Naive B cell (primary cell): ENCODE measurements around the gene UBE2E2. TPM values are rescaled to one million over a fixed set of nuclear protein-coding genes. Genes with fewer than 3 reads are reported as not detected.
A peak's percentile ranks its signal among the peaks of the same experiment; 100 is the strongest.

Source experiments
- ATAC-seq, 2 donors: fragments of 150-1000 bp; cut with Tn5 transposase; 2 replicates each; pipeline ENCODE4 v1.10.0; 2021; ENCODE audit warnings: low read depth in 2 of 2, mild to moderate bottlenecking in 2 of 2, moderate library complexity in 2 of 2
- DNase-seq: peaks from one replicate; pipeline ENCODE4 v3.0.0; 2022
- H3K27ac Mint-ChIP-seq, 6 donors: one replicate each; pipeline ENCODE4 v1.8.0; 2020 to 2022; ENCODE audit warnings: mild to moderate bottlenecking in 6 of 6, mixed read lengths in 6 of 6, moderate library complexity in 5 of 6, inconsistent platforms in 2 of 6
- H3K27me3 Mint-ChIP-seq, 3 donors: one replicate each; pipeline ENCODE4 v1.8.0; 2021 to 2022; ENCODE audit warnings: mixed read lengths in 3 of 3, mild to moderate bottlenecking in 1 of 3
- H3K36me3 Mint-ChIP-seq, 2 donors: one replicate each; pipeline ENCODE4 v1.8.0; 2020 to 2022; ENCODE audit warnings: mixed read lengths in 2 of 2, inconsistent platforms in 1 of 2, mild to moderate bottlenecking in 1 of 2
- H3K4me1 Mint-ChIP-seq, 3 donors: one replicate each; pipeline ENCODE4 v1.8.0; 2020 to 2022; ENCODE audit warnings: mixed read lengths in 3 of 3, inconsistent platforms in 1 of 3, mild to moderate bottlenecking in 1 of 3, moderate library complexity in 1 of 3
- H3K4me3 Mint-ChIP-seq, 8 donors: one replicate each; pipeline ENCODE4 v1.8.0; 2020 to 2022; ENCODE audit warnings: mild to moderate bottlenecking in 8 of 8, mixed read lengths in 8 of 8, moderate library complexity in 8 of 8, inconsistent platforms in 2 of 8
- H3K9me3 Mint-ChIP-seq, 7 donors: one replicate each; pipeline ENCODE4 v1.8.0; 2020 to 2022; ENCODE audit warnings: mixed read lengths in 7 of 7, mild to moderate bottlenecking in 5 of 7, inconsistent platforms in 2 of 7, moderate library complexity in 1 of 7
- polyA plus RNA-seq, 6 donors: library from polyadenylated mRNA; unstranded; fragments of 300-500 nt; fragmentation: Illumina TruSeq; gene quantifications; one replicate each; pipeline ENCODE4 v1.2.3, GENCODE V29; 2021; ENCODE audit warnings: low read depth in 6 of 6

Gene UBE2E2
- polyA plus RNA-seq, 6 donors from 2014 or later, result 101 to 162 (median 121) TPM

DNA sequence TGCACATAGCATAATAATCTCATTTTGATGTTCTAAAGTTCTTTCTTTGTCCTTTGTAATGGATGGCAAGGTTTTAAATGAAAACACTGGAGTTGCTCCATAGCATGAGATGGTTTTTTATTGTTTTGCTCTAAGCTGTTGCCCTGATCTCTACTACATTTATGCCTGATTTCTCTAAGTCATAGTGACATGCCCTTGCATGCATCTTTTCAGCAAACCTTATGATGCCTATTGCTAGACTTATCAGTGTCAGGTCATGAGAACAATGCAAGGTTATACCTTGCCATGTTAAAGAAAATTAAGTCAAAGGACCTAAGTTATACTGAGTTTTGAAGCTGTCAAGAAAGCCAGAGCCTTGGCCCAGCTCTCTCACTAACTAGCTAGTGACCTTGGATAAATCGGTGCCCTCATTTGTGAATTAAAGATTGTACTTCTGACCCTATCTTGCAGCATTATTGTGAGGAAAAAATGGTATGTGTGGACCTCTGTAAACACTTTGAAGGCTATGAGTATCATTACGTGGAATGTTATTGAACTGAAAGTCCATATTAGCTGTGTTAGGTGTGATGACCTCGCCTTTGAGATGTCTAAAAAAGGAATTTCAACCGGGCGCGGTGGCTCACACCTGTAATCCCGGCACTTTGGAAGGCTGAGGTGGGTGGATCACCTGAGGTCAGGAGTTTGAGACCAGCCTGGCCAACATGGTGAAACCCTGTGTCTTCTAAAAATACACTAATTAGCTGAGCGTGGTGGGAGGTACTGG, 346.2 kb downstream of the UBE2E2 start:
- ATAC-seq (no peak), DNase-seq (no peak)
- Mint-ChIP-seq H3K9me3 (no peaks in the 10 kb centered on the region), H3K36me3 (no peaks in the 10 kb centered on the region), H3K27ac (peak overlapping the region in 3 of 6 donors; percentile 6 to 37 (median 8)), H3K4me1 (peaks cover 19 to 37% (median 24%) of the 10 kb centered on the region in 3 donors), H3K27me3 (no peaks in the 10 kb centered on the region), H3K4me3 (no peak overlapping the region)

DNA sequence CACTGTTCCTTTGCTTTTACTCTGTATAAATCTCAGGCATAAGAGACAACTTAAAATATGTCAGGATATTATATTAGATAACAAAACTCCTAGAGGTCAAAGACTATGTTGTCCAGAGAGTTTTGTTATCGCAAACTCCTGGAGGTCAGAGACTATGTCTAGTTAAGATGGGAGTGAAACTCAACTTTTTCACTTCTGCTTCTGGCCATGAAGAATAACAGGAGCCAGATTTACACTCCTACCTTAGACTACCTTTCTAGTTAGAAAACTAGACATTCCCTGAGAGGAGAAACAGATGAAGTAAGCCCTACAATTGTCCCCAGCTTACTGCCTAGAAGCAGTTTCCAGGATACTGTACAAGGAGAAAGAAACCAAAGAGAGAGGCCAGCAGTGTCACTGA, 347.3 kb downstream of the UBE2E2 start:
- peaks cover 19 to 34% (median 23%) of the 10 kb centered on the region in 3 donors for H3K4me1 Mint-ChIP-seq
- peak in 1 of 2 donors; percentile 32 for ATAC-seq
- no peaks in the 10 kb centered on the region for H3K27me3 Mint-ChIP-seq
- H3K9me3 Mint-ChIP-seq, result no peaks in the 10 kb centered on the region
- peaks cover 0 to 4% of the 10 kb centered on the region in 2 donors for H3K36me3 Mint-ChIP-seq
- DNase-seq, result no peak
- H3K4me3 Mint-ChIP-seq, result no peak overlapping the region
- peak overlapping the region in 2 of 6 donors; percentile 1 to 2 for H3K27ac Mint-ChIP-seq

DNA sequence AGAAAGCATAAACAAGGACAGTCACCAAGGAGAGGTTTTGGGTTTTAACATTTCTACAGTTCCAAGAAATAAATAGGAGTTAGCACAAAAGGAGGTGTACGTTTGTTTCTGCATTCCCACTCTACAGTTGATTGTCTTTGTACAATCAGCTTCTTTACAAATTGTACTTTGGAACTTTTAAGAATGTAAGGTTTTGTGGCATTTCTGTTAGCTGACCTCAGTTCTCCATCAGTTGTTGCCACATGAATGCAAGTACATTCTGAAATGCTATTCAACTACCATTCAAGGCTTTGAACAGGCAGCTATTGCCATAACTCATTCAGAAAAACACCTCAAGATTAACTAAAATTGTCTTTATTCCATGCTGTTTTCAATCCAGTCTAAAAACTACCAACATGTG, 349.4 kb downstream of the UBE2E2 start:
- no peak for DNase-seq
- H3K4me3 Mint-ChIP-seq, result no peak overlapping the region
- H3K27ac Mint-ChIP-seq, result no peak overlapping the region
- peaks cover 2 to 13% of the 10 kb centered on the region in 2 donors for H3K36me3 Mint-ChIP-seq
- no peak for ATAC-seq
- peaks cover 19 to 34% (median 23%) of the 10 kb centered on the region in 3 donors for H3K4me1 Mint-ChIP-seq
- H3K9me3 Mint-ChIP-seq, result no peaks in the 10 kb centered on the region
- no peaks in the 10 kb centered on the region for H3K27me3 Mint-ChIP-seq

DNA sequence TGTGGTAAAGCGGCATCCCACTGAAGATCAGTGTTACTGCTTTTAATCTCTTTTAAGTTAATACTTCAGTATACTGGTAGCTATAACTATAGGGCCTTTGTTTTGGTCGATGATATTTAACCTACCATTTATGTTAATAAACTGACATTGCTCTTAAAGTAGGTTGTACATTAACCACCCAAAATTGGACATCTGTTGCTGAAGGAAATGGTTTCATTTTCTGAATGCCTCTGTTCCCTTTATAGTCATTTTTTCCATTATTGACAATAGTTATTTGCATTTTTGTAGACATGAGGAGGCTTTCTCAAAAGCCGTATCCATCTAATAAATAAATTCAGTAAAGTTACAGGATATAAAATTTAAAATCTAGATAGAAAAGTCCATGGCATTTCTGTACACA, 350.2 kb downstream of the UBE2E2 start:
- Mint-ChIP-seq H3K27ac (peak overlapping the region in 1 of 6 donors; percentile 71), H3K4me3 (no peak overlapping the region), H3K9me3 (no peaks in the 10 kb centered on the region), H3K27me3 (no peaks in the 10 kb centered on the region), H3K36me3 (peaks cover 8 to 18% of the 10 kb centered on the region in 2 donors), H3K4me1 (peaks cover 18 to 27% (median 23%) of the 10 kb centered on the region in 3 donors)
- ATAC-seq (no peak), DNase-seq (no peak)

DNA sequence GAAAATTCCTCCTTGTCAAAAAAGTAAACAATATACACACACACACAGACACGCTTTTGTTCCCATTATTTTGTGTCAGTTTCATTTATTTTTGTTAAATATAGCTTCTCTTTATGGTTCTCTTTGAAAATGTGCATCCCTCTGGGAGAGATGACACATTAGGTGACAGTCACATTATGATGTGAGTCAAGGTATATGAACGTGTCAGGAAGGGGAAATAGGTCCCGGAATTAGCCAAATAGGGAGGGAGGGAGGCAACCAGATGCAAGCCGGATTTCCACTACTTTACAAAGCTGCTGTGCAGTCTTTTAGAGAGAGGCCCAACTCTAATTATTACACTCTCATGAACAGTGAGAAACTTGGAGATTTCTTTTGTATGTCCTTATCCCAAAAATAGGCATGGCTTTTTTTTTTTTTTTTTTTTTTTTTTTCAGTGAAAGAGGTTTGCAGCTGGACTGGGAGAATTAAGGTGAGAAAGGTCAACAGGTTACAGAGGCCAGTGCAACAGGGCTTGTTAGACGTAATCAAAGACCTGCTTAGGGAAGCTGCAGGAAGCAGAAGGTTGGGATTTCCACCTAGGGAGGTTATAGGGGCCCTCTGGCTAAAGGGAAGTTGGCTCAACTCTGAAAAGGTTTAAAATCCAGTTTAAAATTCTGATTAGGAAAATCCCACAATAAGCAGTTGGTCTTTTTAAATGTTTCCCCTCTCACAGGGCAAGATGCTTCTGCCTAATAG, 362.1 kb downstream of the UBE2E2 start:
- Mint-ChIP-seq H3K27ac (peak overlapping the region in 1 of 6 donors; percentile 77), H3K4me1 (peaks cover 20 to 40% (median 24%) of the 10 kb centered on the region in 3 donors), H3K27me3 (no peaks in the 10 kb centered on the region), H3K36me3 (peaks cover 8 to 18% of the 10 kb centered on the region in 2 donors), H3K9me3 (peaks cover 0 to 4% (median 0%) of the 10 kb centered on the region in 7 donors), H3K4me3 (peak overlapping the region in 1 of 8 donors; percentile 43)
- DNase-seq (no peak), ATAC-seq (no peak)

DNA sequence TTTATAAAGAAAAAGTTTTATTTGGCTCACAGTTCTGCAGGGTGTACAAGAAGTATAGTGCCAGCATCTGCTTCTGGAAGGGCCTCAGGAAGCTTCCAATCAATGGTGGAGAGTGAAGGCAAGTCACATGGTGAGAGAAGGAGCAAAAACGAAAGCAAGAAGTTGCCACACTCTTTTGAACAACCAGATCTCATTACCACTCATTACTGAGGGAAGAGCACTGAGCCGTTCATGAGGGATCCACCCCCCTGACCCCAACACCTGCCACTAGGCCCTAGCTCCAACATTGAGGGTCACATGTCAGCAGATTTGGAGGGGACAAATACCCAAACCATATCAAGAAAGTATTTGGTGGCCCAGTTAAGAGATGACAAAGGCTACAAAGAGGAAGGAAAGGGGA, 363.4 kb downstream of the UBE2E2 start:
- no peaks in the 10 kb centered on the region for H3K27me3 Mint-ChIP-seq
- H3K9me3 Mint-ChIP-seq, result peaks cover 0 to 2% (median 0%) of the 10 kb centered on the region in 7 donors
- H3K4me3 Mint-ChIP-seq, result no peak overlapping the region
- DNase-seq (no peak), ATAC-seq (peak in 1 of 2 donors; percentile 27)
- H3K27ac Mint-ChIP-seq, result peak overlapping the region in 2 of 6 donors; percentile 3 to 44
- peaks cover 20 to 40% (median 24%) of the 10 kb centered on the region in 3 donors for H3K4me1 Mint-ChIP-seq
- H3K36me3 Mint-ChIP-seq, result peaks cover 8 to 18% of the 10 kb centered on the region in 2 donors

DNA sequence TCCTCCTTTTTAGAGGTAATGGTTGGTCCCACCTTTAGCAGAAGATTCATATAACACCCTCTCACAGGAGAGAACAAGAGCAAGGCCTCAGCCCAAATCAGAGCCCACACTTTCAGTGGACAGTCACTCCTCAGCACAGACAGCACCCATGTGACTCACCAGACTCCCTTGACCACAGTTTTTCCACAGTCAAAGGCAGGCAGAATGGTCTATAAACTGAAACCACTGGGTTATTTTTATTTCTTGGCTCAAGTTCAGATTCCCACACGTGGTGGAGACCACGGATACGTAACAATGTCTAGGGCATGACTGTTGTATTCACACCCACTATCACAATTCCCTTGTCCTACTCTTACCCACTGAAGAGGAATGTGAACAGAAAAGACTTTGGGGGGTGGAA, 364.8 kb downstream of the UBE2E2 start:
- Mint-ChIP-seq H3K36me3 (peaks cover 8 to 20% of the 10 kb centered on the region in 2 donors), H3K27ac (peak overlapping the region in 2 of 6 donors; percentile 8 to 23), H3K27me3 (no peaks in the 10 kb centered on the region), H3K9me3 (peaks cover 0 to 2% (median 0%) of the 10 kb centered on the region in 7 donors), H3K4me1 (peaks cover 20 to 34% (median 21%) of the 10 kb centered on the region in 3 donors), H3K4me3 (no peak overlapping the region)
- ATAC-seq, result no peak
- DNase-seq, result no peak

DNA sequence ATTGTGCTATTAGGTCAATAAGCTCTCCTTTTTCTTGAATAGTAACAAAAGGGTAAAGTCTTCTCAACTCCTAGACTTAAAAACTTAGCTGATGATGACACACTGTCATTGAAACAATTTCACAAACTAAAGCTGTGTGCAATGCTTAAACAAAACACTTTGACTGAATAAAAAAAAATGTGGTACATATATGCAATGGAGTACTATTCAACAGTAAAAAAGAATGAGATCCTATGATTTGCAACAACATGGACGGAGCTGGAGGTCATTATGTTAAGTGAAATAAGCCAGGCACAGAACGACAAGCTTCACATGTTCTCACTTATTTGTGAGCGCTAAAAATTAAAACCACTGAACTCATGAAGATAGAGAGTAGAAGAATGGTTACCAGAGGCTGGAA, 370.7 kb downstream of the UBE2E2 start:
- H3K27me3 Mint-ChIP-seq, result no peaks in the 10 kb centered on the region
- H3K4me1 Mint-ChIP-seq, result peaks cover 0 to 3% (median 0%) of the 10 kb centered on the region in 3 donors
- ATAC-seq (no peak), DNase-seq (no peak)
- H3K27ac Mint-ChIP-seq, result no peak overlapping the region
- peaks cover 8 to 19% of the 10 kb centered on the region in 2 donors for H3K36me3 Mint-ChIP-seq
- H3K4me3 Mint-ChIP-seq, result no peak overlapping the region
- peaks cover 0 to 5% (median 0%) of the 10 kb centered on the region in 7 donors for H3K9me3 Mint-ChIP-seq

DNA sequence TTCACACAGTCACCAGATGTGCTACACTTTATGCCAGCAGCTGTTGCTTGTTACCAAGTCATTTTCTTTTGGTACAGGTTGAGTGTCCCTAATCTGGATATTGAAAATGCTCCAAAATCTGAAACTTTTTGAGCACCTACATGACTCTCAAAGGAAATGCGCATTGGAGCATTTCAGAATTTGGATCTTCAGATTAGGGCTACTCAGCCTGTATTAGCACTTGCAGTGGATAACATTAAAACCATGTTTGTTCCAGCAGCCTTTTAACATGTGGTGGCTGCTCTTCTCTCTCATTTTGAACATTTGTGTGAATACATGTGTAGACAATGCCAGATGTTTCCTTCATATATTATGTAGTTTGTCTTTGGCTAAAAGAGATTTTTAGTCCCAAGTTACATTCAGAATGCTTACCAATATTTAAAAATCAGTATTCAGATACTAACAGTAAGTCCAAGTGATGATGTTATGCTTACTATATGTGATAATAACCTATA, 371.7 kb downstream of the UBE2E2 start:
- Mint-ChIP-seq H3K27ac (no peak overlapping the region), H3K36me3 (peaks cover 8 to 19% of the 10 kb centered on the region in 2 donors), H3K9me3 (peaks cover 0 to 5% (median 0%) of the 10 kb centered on the region in 7 donors), H3K4me3 (no peak overlapping the region), H3K27me3 (no peaks in the 10 kb centered on the region), H3K4me1 (peaks cover 0 to 3% (median 0%) of the 10 kb centered on the region in 3 donors)
- ATAC-seq (no peak), DNase-seq (no peak)

DNA sequence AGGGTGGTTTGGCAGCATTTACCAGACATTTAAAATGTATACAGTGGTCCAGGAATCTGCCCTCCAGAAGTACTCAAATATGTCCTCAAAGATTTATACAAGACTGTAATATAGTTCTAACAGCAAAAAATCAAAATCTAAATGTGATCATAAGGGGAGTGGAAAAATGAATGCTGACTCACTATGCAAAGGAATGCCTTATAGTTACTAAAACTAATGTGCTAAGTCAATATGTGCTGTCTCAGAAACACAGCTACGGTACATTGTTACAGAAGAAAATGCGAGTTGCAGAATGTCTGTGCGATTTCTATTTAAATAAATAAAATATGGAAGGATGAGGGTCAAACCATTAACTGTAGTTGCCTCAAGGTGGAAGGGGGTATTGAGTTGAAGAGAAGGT, 372.6 kb downstream of the UBE2E2 start:
- no peak for DNase-seq
- Mint-ChIP-seq H3K27me3 (no peaks in the 10 kb centered on the region), H3K4me3 (no peak overlapping the region), H3K4me1 (peaks cover 0 to 3% (median 0%) of the 10 kb centered on the region in 3 donors), H3K27ac (no peak overlapping the region), H3K36me3 (peaks cover 8 to 23% of the 10 kb centered on the region in 2 donors), H3K9me3 (peaks cover 0 to 6% (median 0%) of the 10 kb centered on the region in 7 donors)
- ATAC-seq, result no peak

DNA sequence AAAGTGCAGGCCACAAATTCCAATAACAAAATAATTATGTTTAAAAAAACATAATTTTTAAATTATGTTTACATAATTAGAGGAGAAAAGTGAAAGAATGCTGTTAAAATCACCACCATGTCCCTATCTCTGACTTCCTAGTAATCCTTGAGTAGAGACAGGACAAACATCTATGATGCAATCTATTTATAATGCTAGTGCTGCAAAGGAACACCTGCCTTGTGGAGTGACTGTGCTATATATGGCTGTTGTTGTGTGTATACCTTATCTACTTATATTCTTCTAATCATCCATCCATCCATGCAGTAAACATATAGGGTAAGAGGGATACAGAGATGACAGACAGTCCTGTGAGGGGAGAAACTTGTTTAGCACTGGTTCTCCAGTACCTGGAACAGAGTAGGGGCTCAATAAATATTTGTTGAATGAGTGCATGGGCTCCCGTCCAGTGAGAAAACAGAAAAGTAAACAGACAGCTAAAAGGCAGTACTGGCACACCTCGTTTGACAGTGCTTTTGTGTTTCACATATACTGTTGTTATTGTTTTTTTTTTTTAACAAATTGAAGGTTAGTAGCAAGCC, 373.3 kb downstream of the UBE2E2 start:
- Mint-ChIP-seq H3K27me3 (no peaks in the 10 kb centered on the region), H3K36me3 (peaks cover 9 to 23% of the 10 kb centered on the region in 2 donors), H3K4me1 (peaks cover 0 to 3% (median 0%) of the 10 kb centered on the region in 3 donors), H3K9me3 (peaks cover 0 to 6% (median 0%) of the 10 kb centered on the region in 7 donors), H3K27ac (no peak overlapping the region), H3K4me3 (no peak overlapping the region)
- DNase-seq (no peak), ATAC-seq (no peak)

DNA sequence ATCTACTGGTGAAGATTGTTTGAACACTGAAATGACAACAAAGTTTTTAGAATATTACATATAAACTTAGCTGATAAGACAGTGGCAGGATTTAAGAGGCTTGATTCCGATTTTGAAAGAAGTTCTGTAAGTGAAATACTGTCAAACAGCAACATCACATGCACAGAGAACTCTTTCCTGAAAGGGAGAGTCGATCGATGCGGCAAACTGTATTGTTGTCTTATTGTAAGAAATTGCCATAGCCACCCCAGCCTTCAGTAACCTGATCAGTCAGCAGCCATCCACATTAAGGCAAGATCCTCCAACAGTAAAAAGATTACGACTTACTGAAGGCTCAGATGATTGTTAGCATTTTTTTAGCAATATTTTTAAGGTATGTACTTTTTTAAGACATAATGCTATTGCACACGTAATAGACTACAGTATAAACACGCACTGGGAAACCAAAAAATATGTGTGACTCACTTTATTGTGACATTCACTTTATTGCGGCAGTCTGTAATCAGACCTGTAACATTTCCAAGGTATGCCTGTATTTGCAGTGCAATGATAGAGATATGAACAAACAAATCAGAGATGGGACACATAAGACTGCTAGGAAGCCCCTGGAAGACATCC, 377.1 kb downstream of the UBE2E2 start:
- H3K36me3 Mint-ChIP-seq, result peaks cover 14 to 22% of the 10 kb centered on the region in 2 donors
- DNase-seq (no peak), ATAC-seq (no peak)
- H3K4me3 Mint-ChIP-seq, result no peak overlapping the region
- H3K27me3 Mint-ChIP-seq, result no peaks in the 10 kb centered on the region
- no peak overlapping the region for H3K27ac Mint-ChIP-seq
- H3K9me3 Mint-ChIP-seq, result peaks cover 2 to 9% (median 5%) of the 10 kb centered on the region in 7 donors
- H3K4me1 Mint-ChIP-seq, result peaks cover 9 to 17% (median 12%) of the 10 kb centered on the region in 3 donors
